Memory B cell (primary cell): ENCODE data around the gene TBX21.

ENCODE experiments used
- ATAC-seq: fragments of 150-1000 bp; cut with Tn5 transposase; 2 replicates; pipeline ENCODE4 v1.10.0; 2021; ENCODE audit warnings: low read depth, mild to moderate bottlenecking, moderate library complexity
- DNase-seq, 2 donors: peaks; one replicate each; pipeline ENCODE4 v3.0.0; 2022; ENCODE audit warnings: low spot score in 2 of 2
- H3K27ac Mint-ChIP-seq: one replicate; pipeline ENCODE4 v1.8.0; 2022; ENCODE audit warnings: mild to moderate bottlenecking, moderate library complexity, mixed read lengths
- H3K27me3 Mint-ChIP-seq: one replicate; pipeline ENCODE4 v1.8.0; 2022; ENCODE audit warnings: mixed read lengths
- H3K36me3 Mint-ChIP-seq: one replicate; pipeline ENCODE4 v1.8.0; 2022; ENCODE audit warnings: mild to moderate bottlenecking, mixed read lengths
- H3K4me1 Mint-ChIP-seq: one replicate; pipeline ENCODE4 v1.8.0; 2022; ENCODE audit warnings: mixed read lengths
- H3K4me3 Mint-ChIP-seq: one replicate; pipeline ENCODE4 v1.8.0; 2022; ENCODE audit warnings: mild to moderate bottlenecking, moderate library complexity, mixed read lengths
- H3K9me3 Mint-ChIP-seq: one replicate; pipeline ENCODE4 v1.8.0; 2022; ENCODE audit warnings: mixed read lengths

TBX21 gene

DNA sequence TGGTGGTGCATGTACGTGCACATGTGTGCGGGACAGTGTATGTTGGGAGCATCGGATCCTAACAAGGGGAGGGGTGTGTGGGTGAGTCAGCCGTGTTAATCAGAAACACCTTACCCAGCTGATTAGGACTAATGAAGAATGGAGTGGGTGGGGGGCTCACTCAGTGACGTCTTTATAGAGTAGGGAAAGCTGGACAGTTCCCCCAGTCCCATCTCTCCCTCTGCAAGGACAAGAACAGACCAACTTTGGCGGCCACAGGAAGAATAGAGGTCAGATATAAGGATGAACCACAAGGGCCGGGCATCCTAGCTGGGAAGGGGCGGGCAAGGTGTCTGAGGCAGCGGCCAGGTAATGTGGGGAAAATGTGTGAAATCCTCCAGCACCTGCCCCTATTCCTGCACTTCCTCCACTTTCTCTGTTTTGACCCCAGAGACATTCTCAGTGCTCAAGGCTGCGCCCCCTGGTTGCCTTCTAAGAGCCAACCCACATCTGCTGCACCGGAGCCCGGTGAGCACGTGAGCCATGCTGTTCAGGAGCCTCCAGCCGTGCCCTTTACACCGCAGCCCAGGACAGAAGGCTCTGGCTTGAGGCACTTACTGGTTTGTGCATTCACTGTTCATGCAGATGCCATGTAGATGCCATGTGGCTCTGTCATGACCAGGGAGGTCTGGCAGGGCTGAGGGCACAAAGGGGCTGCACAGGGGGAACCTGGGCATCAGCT, 18.9 kb upstream of the TBX21 start:
- Mint-ChIP-seq H3K9me3 (no peaks in the 10 kb centered on the region), H3K27ac (peak overlapping the region; percentile 16), H3K4me3 (peak overlapping the region; percentile 66), H3K27me3 (peaks cover 2% of the 10 kb centered on the region), H3K4me1 (peaks cover 60% of the 10 kb centered on the region), H3K36me3 (peaks cover 6% of the 10 kb centered on the region)
- no peak for DNase-seq
- peak; percentile 78 for ATAC-seq

DNA sequence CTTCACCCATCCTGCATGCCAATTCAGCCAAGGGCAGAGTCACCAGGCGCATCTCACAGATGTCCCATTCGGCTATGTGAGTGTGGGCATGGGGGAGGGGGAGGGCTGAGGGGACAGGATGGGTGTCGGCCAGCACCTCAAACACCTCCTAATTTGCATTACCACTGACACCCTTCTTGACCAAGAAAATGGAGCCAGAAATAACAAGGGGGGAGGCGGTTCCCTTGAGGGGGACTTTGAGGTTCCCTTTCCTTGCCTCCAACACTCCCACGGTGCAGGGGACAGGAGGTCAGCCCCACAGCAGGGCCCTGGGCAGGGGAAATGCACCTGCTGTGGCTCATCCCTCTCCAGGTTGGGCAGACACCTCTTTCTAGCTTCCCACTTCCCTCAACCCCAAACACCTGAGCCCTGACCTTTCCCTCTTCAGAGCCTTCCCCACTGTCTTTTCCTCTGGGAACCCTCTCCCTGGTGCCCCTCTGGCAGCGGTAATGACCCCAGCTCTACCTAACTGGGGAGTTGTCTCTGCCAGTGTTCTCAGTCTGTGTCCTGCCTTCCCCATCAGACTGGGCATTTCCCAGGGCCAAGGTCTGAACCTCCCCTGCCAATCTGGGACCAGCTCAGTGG, 18.2 kb upstream of the TBX21 start:
- peaks cover 2% of the 10 kb centered on the region for H3K27me3 Mint-ChIP-seq
- H3K9me3 Mint-ChIP-seq: no peaks in the 10 kb centered on the region
- H3K36me3 Mint-ChIP-seq: peaks cover 4% of the 10 kb centered on the region
- peaks cover 64% of the 10 kb centered on the region for H3K4me1 Mint-ChIP-seq
- peak overlapping the region; percentile 40 for H3K27ac Mint-ChIP-seq
- peak overlapping the region; percentile 66 for H3K4me3 Mint-ChIP-seq
- no peak for DNase-seq
- peak; percentile 62 for ATAC-seq

DNA sequence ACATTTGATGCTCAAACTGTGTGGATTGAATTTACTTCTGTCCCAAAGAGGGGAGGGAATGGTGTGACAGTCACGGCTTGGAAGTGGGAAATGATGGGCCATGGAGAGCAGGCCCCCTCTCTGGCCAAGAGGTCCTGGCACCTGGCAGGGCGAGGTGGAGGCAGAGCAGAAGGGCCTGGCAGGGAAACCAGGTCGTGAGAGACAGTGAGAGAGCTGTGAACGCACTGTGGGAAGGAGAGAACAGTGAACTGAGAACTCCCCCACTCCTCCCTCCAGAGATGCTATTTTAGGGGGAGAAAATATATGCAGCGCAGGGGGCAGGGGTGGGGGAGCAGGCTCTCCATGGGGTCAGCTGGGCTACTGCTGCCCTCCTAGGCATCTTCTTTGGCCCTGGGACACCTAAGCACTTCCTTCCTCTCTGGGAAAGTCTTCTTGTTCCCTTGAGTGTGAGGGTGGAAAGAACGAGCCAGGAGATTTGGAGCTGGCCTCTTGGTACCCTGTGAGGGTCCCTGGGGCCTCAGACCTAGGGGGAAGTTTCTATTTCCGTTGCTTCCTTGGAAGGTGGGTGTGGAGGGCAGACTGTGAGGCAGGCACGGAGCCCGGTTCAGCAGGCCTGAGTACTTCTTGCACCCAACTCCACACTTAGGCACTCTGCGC, 17.2 kb upstream of the TBX21 start:
- H3K36me3 Mint-ChIP-seq: no peaks in the 10 kb centered on the region
- H3K4me1 Mint-ChIP-seq: peaks cover 68% of the 10 kb centered on the region
- no peaks in the 10 kb centered on the region for H3K27me3 Mint-ChIP-seq
- no peak for ATAC-seq
- no peaks in the 10 kb centered on the region for H3K9me3 Mint-ChIP-seq
- peak overlapping the region; percentile 40 for H3K27ac Mint-ChIP-seq
- no peak for DNase-seq
- no peak overlapping the region for H3K4me3 Mint-ChIP-seq

DNA sequence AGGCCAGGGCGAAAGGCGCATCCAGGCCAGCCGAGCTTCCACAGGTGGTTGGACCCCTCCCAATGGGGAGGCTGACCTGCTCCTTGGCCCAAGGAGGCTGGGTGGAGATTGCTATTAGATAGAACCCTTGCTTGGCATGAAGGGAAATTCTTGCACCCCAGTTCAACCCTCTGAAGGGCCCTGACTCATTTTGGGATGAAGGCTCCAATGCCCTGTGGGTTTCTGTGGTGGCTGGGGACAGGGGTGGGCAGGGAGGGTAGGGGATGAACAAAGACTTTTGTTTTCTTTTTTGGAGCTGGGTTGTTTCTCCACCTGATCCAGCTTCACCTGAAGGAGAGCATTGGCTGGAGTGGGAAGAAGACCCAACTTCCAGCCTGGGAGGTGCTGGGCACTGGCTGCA, 16.7 kb upstream of the TBX21 start:
- DNase-seq (no peak), ATAC-seq (no peak)
- Mint-ChIP-seq H3K9me3 (no peaks in the 10 kb centered on the region), H3K4me3 (no peak overlapping the region), H3K27ac (no peak overlapping the region), H3K27me3 (no peaks in the 10 kb centered on the region), H3K4me1 (peaks cover 68% of the 10 kb centered on the region), H3K36me3 (no peaks in the 10 kb centered on the region)

DNA sequence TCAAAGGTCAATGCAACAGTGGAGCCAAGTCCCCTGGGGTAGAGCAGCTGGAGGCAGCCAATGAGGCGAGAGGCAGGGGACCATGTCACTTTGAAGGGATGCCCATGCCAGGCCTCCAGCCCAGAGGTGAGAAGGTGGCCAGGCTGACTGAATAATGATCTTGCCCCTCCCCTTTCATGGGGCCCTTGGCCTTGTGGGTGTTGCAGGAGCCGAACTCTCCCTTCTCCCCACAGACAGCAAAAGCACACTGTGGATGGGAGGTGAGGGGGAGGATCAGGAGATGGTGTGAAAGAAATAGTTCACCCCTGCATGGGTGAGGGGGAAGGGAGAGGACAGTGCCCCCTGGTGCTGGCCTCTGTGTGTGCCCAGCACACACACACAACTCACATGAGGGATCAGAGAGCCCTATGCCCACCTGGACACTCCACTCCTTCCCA, 15.8 kb upstream of the TBX21 start:
- H3K27me3 Mint-ChIP-seq: peaks cover 2% of the 10 kb centered on the region
- no peaks in the 10 kb centered on the region for H3K36me3 Mint-ChIP-seq
- H3K27ac Mint-ChIP-seq: no peak overlapping the region
- peak; percentile 16 for ATAC-seq
- peaks cover 71% of the 10 kb centered on the region for H3K4me1 Mint-ChIP-seq
- H3K9me3 Mint-ChIP-seq: no peaks in the 10 kb centered on the region
- no peak for DNase-seq
- H3K4me3 Mint-ChIP-seq: no peak overlapping the region

DNA sequence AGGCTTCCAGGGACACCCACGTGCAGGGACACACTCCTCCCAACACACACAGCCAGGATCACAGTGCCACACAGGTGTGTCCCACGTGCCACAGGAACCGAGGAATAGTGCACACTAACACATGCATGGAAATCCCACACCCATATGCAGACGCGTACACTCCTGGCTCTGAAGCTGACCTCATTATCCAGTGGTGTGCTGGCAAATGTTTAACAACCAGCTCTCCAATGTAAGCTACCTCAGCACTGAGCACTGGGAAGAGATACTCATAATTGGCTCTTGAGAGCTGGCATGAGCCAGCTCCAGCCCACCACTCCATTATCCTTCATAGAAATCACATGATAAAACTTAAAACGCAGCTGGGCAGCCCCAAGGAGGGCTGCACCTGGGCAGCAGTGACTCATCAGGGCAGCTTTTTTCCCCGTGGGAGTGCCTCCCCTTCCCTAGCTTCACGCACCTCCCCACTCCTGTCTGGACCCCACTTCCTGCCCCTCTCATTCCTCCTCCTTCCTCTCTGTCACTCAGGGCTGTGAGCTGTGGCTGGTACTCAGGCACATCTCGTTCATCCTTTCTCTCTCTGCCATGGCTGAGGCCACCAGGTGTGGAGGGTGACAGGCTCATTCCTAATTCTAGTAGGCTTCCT, 14.9 kb upstream of the TBX21 start:
- no peak overlapping the region for H3K4me3 Mint-ChIP-seq
- no peak overlapping the region for H3K27ac Mint-ChIP-seq
- H3K36me3 Mint-ChIP-seq: no peaks in the 10 kb centered on the region
- peaks cover 68% of the 10 kb centered on the region for H3K4me1 Mint-ChIP-seq
- ATAC-seq (no peak), DNase-seq (no peak)
- no peaks in the 10 kb centered on the region for H3K9me3 Mint-ChIP-seq
- H3K27me3 Mint-ChIP-seq: peaks cover 2% of the 10 kb centered on the region

DNA sequence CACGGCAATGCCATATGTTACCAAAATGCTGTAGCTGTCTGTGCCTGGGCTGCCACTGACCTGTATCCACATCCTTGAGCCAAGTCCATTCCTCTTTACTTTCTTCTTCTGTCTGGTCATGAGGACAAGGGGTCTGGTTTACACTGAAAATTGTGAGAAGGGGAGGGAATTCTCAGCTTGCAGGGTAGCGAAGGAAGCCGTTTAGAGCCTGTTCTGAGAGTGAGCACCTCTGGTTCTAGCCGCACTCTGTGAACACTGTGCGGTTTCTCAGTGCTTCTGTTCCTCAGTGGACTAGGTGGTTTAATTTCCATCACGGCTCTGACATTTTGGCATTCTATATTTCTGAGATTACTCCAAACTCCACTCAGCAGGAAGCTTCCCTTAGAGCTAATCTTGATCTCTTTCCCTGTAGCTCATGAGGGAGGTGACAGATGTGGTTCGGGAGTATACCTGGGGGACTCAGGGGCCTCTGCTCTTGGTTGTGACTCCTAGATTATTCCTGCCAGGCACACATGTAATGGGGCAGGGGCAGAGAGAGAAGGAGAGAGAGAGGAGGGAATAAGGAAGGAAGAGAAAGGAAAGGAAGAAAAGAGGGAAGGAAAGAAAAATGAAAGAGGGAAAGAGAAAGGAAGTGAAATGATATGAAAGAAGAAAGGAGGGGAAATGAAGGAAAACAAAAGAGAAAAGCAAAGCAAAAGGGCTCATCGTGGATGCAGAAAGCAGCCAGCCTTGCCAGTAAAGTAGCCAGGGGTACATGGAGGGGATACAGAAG, 14.2 kb upstream of the TBX21 start:
- ATAC-seq (no peak), DNase-seq (no peak)
- Mint-ChIP-seq H3K36me3 (no peaks in the 10 kb centered on the region), H3K4me3 (no peak overlapping the region), H3K27me3 (peaks cover 2% of the 10 kb centered on the region), H3K27ac (no peak overlapping the region), H3K9me3 (no peaks in the 10 kb centered on the region), H3K4me1 (peaks cover 61% of the 10 kb centered on the region)

DNA sequence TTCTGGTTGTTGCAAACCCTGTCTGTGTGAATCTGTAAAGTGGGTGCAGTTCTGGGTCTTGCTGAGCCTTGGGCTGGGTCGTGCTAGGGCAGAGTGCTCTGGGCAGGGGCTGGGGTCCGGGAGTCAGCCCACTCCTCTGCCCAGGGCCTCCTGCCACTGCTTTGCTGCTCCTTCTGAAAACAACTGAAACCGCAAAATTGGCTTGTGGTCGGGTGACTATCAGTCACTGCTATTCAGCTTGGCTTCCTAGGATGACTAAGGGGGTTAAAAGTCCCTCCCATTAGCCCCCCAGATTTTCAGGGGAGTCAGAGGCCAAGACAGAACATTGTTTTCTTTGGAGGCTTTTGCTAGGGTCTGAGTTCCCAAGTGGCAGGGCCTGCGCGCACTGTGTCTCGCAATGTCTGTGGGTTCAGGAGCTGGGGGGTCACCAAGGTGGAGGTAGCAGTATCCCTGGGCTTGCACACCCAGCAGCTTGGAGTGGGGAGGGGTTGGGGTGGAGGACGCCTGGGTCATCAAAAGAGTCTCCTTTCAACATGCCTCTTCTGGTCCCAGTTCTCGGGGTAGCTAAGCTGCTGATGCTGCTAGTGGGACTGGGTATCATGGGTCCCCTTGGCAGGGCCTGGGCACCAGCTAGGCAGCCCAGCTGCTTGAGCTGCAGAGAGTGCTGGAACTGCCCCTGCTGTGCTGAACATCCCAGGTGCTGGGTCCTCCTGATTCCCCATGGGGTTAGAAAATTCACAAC, 13.5 kb upstream of the TBX21 start:
- DNase-seq: no peak

DNA sequence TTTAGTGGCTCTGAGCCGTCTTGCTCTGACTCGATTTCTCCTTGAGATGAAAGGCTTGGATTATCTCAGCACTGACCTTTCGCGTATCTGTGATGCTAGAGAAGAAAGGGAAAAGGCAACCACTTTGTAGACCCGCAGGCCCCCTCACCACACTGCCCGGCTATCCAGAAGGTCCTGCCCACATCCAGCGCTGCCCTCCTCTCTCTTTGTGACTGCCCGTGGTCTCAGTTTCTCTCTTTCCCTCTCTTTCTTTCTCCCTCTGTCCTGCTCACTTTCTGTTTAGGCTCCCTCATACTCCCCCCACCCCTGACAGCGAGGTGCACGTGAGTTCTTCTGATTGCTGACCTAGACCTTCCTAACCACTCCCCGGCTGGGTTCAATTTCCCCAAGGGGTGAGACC, 12.8 kb upstream of the TBX21 start:
- H3K9me3 Mint-ChIP-seq: no peaks in the 10 kb centered on the region
- peaks cover 47% of the 10 kb centered on the region for H3K4me1 Mint-ChIP-seq
- peaks cover 6% of the 10 kb centered on the region for H3K27me3 Mint-ChIP-seq
- H3K4me3 Mint-ChIP-seq: no peak overlapping the region
- ATAC-seq (no peak), DNase-seq (no peak)
- no peaks in the 10 kb centered on the region for H3K36me3 Mint-ChIP-seq
- no peak overlapping the region for H3K27ac Mint-ChIP-seq

More for the DNA sequence above, 13.5 kb upstream of the TBX21 start:
- no peak for ATAC-seq
- no peak overlapping the region for H3K27ac Mint-ChIP-seq
- H3K4me1 Mint-ChIP-seq: peaks cover 53% of the 10 kb centered on the region
- peaks cover 2% of the 10 kb centered on the region for H3K27me3 Mint-ChIP-seq
- H3K4me3 Mint-ChIP-seq: no peak overlapping the region
- H3K9me3 Mint-ChIP-seq: no peaks in the 10 kb centered on the region
- H3K36me3 Mint-ChIP-seq: no peaks in the 10 kb centered on the region

DNA sequence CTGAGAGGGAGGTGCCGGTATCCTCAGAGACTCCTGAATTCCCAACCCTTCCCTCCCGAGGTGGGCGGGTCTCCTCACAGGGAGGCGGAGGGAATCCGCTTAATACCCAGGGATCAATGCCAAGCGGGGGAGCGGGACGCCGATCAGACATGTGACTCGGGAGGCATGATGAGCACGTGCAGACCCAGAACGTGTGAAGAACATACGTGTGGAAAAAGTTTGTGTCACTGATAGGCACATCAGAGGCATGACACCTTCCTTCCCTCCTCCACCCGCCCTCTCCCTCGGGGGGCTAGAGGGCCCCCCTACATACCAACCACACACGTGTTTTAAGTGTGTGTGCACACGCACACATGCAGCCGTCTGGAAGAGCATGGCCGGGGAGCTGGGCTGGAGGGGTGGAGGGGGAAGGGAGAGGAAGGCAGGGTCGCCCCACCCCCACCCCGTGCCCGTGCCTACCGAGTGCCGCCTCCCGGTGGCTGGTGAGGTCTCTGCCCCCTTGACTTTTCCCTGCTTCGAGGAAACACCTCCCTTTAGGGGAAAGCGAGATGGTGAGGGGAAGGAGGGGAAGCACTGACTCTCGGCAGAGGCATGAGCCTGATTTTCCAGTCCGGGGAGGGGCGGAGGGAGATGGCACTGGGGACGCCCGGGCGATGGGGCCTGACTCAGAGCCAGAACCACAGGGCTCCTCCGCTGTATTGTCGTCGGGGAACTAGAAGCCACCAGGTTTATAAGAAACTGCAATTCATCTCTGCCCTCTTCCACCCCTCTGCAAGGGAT, 12.1 kb upstream of the TBX21 start:
- H3K4me3 Mint-ChIP-seq: peak overlapping the region; percentile 22
- H3K27me3 Mint-ChIP-seq: peaks cover 6% of the 10 kb centered on the region
- no peaks in the 10 kb centered on the region for H3K36me3 Mint-ChIP-seq
- ATAC-seq: peak; percentile 63
- no peak overlapping the region for H3K27ac Mint-ChIP-seq
- H3K4me1 Mint-ChIP-seq: peaks cover 40% of the 10 kb centered on the region
- no peak for DNase-seq
- H3K9me3 Mint-ChIP-seq: no peaks in the 10 kb centered on the region

DNA sequence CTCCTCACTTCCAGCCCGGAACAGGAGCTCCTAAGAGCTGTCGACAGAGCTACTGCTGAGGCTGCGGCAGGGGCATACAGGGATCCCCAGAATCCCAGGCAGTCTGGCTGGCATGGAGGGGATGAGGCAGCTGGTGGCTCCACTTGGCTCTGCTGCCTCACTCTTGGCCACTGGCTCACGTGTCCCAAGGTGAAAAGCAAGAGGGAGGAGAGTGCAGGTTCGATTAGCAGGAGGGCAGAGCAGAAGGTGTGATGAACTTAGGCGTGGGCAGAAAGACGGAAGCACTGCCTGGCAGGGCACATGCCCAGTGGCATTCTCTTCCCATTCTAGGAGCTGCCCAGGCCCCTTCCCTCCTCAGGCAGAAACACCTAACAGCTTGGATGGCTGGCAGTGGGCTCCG, 11.3 kb upstream of the TBX21 start:
- H3K27ac Mint-ChIP-seq: no peak overlapping the region
- H3K36me3 Mint-ChIP-seq: no peaks in the 10 kb centered on the region
- DNase-seq: no peak
- ATAC-seq: no peak
- H3K9me3 Mint-ChIP-seq: no peaks in the 10 kb centered on the region
- no peak overlapping the region for H3K4me3 Mint-ChIP-seq
- H3K4me1 Mint-ChIP-seq: peaks cover 36% of the 10 kb centered on the region
- peaks cover 12% of the 10 kb centered on the region for H3K27me3 Mint-ChIP-seq

DNA sequence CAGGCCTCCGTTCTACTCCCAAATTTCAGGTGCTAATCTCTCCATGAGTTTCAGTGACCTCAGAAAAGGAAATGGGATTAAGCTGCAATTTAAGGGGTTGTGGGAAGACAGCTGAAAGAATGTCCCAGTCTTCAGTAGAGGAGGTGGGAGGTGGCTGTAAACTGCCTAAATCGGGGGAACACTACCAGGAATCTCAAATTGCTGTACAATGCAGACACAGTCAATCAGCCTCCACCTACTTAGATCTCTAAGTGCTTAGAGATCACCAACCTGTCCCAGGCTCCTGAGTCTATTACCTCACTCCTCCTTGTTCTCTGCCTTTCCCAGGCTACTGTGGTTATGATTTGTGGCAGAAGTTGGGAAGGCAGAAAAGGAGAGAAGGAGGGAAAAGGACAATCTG, 8.3 kb upstream of the TBX21 start:
- Mint-ChIP-seq H3K36me3 (no peaks in the 10 kb centered on the region), H3K27ac (no peak overlapping the region), H3K4me1 (peaks cover 10% of the 10 kb centered on the region), H3K27me3 (peaks cover 14% of the 10 kb centered on the region), H3K4me3 (no peak overlapping the region), H3K9me3 (no peaks in the 10 kb centered on the region)
- no peak for ATAC-seq
- DNase-seq: no peak
